K562 (cell line): ENCODE results near the gene FOXD3. TPM values are rescaled to one million over a fixed set of nuclear protein-coding genes. Genes with fewer than 3 reads are reported as not detected.

Experiments
- ATF1 ChIP-seq, 2 experiments: fragments of 450-650 bp in 1 of 2; IDR thresholded peaks; 2 replicates each; pipeline ENCODE4 v1.6.1; 2016; ENCODE audit warnings: missing compliant biosample characterization in 1 of 2, missing genetic modification characterization in 1 of 2
- CREM ChIP-seq: IDR thresholded peaks from 2 replicates; pipeline ENCODE4 v1.6.1; 2014; ENCODE audit warnings: antibody characterized with exemption, low read depth
- EZH2 ChIP-seq: IDR thresholded peaks from 2 replicates; pipeline ENCODE4 v1.6.1; 2012; ENCODE audit warnings: low read depth, mild to moderate bottlenecking, inconsistent platforms, low read length, borderline replicate concordance
- FOXP1 ChIP-seq: sonication (generic); formaldehyde crosslinking; IDR thresholded peaks from 2 replicates; pipeline ENCODE4 v1.8.0; 2022; ENCODE audit warnings: mild to moderate bottlenecking, missing genetic modification reagents
- MGA ChIP-seq: fragments of 450-650 bp; IDR thresholded peaks from 2 replicates; pipeline ENCODE4 v1.6.1; 2016; ENCODE audit warnings: mild to moderate bottlenecking, moderate library complexity
- MYNN ChIP-seq, 2 experiments: sonication (generic); formaldehyde crosslinking in 1 of 2; IDR thresholded peaks; 2 replicates each; pipeline versions ENCODE4 v1.5.0 to v1.6.1; 2016 to 2020; ENCODE audit warnings: antibody characterized with exemption in 1 of 2, missing genetic modification reagents in 1 of 2
- NBN ChIP-seq: fragments of 450-650 bp; IDR thresholded peaks from 2 replicates; pipeline ENCODE4 v1.6.1; 2016; ENCODE audit warnings: low read depth, mild to moderate bottlenecking
- PHB ChIP-seq: fragments of 250-450 bp; sonication (Bioruptor Pico); IDR thresholded peaks from 2 replicates; pipeline ENCODE4 v1.5.0; 2021
- PML ChIP-seq: IDR thresholded peaks from 2 replicates; pipeline ENCODE4 v1.6.1; 2012; ENCODE audit warnings: low read length, inconsistent platforms
- RBM14 ChIP-seq: fragments of 200-400 bp; formaldehyde crosslinking; IDR thresholded peaks from 2 replicates; pipeline ENCODE4 v1.6.1; 2018; ENCODE audit warnings: low read depth, mild to moderate bottlenecking, low read length, moderate library complexity, borderline replicate concordance; ENCODE audit not compliant: insufficient read depth
- SMARCC2 ChIP-seq: fragments of 450-650 bp; IDR thresholded peaks from 2 replicates; pipeline ENCODE4 v1.6.1; 2017; ENCODE audit warnings: antibody characterized with exemption, moderate library complexity, mild to moderate bottlenecking, low read depth
- SPI1 ChIP-seq: IDR thresholded peaks from 2 replicates; pipeline ENCODE4 v1.6.1; 2011; ENCODE audit warnings: low read depth, low read length, control low read depth, borderline replicate concordance
- ZNF175 ChIP-seq: fragments of 200-800 bp; sonication (Bioruptor generic); IDR thresholded peaks from 2 replicates; pipeline ENCODE4 v1.6.1; 2016; ENCODE audit warnings: low read depth, mild to moderate bottlenecking, missing genetic modification characterization, missing compliant biosample characterization
- ZNF561 ChIP-seq: fragments of 450-650 bp; formaldehyde crosslinking; conservative IDR thresholded peaks from 2 replicates; pipeline ENCODE4 v1.4.0; 2020; ENCODE audit warnings: mild to moderate bottlenecking, moderate library complexity
- polyA plus RNA-seq, 8 experiments: library from polyadenylated mRNA; depleted of rRNA in 4 of 8; stranded (reverse) in 5 of 8; unstranded in 3 of 8; fragments of >200 nt; fragmentation: Nextera tagmentation in 2 of 8; fragmentation: Illumina TruSeq in 1 of 8; extraction: Ambion mirVana in 2 of 8; extraction: Trizol in 1 of 8; gene quantifications; 2 replicates each; pipeline versions ENCODE4 v1.2.1 to v1.2.3, GENCODE V29; 2011 to 2014; ENCODE audit warnings: inconsistent platforms in 1 of 8, missing spikeins in 1 of 8
- total RNA-seq, 7 experiments: library from RNA; depleted of rRNA in 6 of 7; stranded (reverse); fragments of >200 nt in 6 of 7; fragmentation: Illumina TruSeq in 2 of 7; extraction: Trizol in 2 of 7; gene quantifications; 2 replicates each; pipeline versions ENCODE4 v1.2.1 to v1.2.3, GENCODE V29; 2011 to 2021; ENCODE audit warnings: low replicate concordance in 1 of 7
- TF ChIP-seq, protein P1 (sequence below): fragments of 450-650 bp; IDR thresholded peaks from one replicate; pipeline ENCODE4 v1.6.1; 2018; ENCODE audit warnings: mild to moderate bottlenecking, moderate library complexity; ENCODE audit not compliant: partially characterized antibody

Gene FOXD3
- total and polyA plus RNA-seq, 9 of the 15 experiments (the other 6 are each of a cell fraction or from before 2014, with no cell fraction given) = 0.06 to 0.45 (median 0.10) TPM; not detected in 2

- peak; percentile 94 for TF ChIP-seq MGA
- TF ChIP-seq MYNN (IDR thresholded peaks at IDR 0.05) = 0 out of 2 replicates have a peak, but pooled peaks have one; percentile 45
- no peak for TF ChIP-seq MYNN (CRISPR knock-in tag; IDR thresholded peaks at IDR 0.05)
- no peak for TF ChIP-seq SPI1
- TF ChIP-seq PML = peak; percentile 80
- no peak for TF ChIP-seq SMARCC2
- TF ChIP-seq PHB (CRISPR knock-in tag) = no peak
- no peak for TF ChIP-seq ZNF561 (CRISPR knock-in tag)
- TF ChIP-seq FOXP1 (CRISPR knock-in tag) = no peak; the same call in 1 of the 2 replicates
- TF ChIP-seq, protein P1, sequence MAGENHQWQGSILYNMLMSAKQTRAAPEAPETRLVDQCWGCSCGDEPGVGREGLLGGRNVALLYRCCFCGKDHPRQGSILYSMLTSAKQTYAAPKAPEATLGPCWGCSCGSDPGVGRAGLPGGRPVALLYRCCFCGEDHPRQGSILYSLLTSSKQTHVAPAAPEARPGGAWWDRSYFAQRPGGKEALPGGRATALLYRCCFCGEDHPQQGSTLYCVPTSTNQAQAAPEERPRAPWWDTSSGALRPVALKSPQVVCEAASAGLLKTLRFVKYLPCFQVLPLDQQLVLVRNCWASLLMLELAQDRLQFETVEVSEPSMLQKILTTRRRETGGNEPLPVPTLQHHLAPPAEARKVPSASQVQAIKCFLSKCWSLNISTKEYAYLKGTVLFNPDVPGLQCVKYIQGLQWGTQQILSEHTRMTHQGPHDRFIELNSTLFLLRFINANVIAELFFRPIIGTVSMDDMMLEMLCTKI = no peak
- TF ChIP-seq ATF1 (CRISPR knock-in tag; IDR thresholded peaks at IDR 0.05) = no peak
- TF ChIP-seq ATF1 (tag; IDR thresholded peaks at IDR 0.05) = peak; percentile 52
- TF ChIP-seq ZNF175 (CRISPR knock-in tag) = peak; percentile 93
- TF ChIP-seq CREM = no peak
- TF ChIP-seq EZH2 = no peak
- TF ChIP-seq RBM14 = no peak
- TF ChIP-seq NBN = no peak
These were observed 45.1 kb downstream of the FOXD3 start, which contains the start of gene ALG6 (continued) for GRCh38 chr1:63367215-63368103.
